CD4-positive, CD25-positive, alpha-beta regulatory T cell (primary cell): Measurements from ENCODE around the gene CHKB. TPM values are rescaled to one million over a fixed set of nuclear protein-coding genes. Genes with fewer than 3 reads are reported as not detected.

ENCODE experiments used
- ATAC-seq, 2 donors: fragments of 150-1000 bp; cut with Tn5 transposase; one replicate each; pipeline ENCODE4 v1.10.0; 2021; ENCODE audit warnings: low read depth in 2 of 2, moderate number of reproducible peaks in 2 of 2, moderate library complexity in 1 of 2
- DNase-seq, 3 donors: peaks; one replicate each; pipeline versions ENCODE4 v3.0.0 to v3.0.0-alpha.2; 2012 to 2022; ENCODE audit warnings: mixed read lengths in 1 of 3
- H3K27ac ChIP-seq: one replicate; pipeline ENCODE4 v1.7.0; 2013; ENCODE audit warnings: mild to moderate bottlenecking, low read length; ENCODE audit not compliant: insufficient read depth, poor library complexity, severe bottlenecking
- H3K27me3 ChIP-seq: one replicate; pipeline ENCODE4 v1.7.0; 2013; ENCODE audit warnings: low read length; ENCODE audit not compliant: control insufficient read depth, insufficient read depth
- H3K36me3 ChIP-seq: one replicate; pipeline ENCODE4 v1.7.0; 2013; ENCODE audit warnings: mild to moderate bottlenecking, low read length, moderate library complexity; ENCODE audit not compliant: control insufficient read depth, insufficient read depth
- H3K4me1 ChIP-seq: 2 replicates; pipeline ENCODE4 v1.7.0; 2013; ENCODE audit warnings: mild to moderate bottlenecking, low read length; ENCODE audit not compliant: insufficient read depth, control insufficient read depth, poor library complexity, severe bottlenecking
- H3K4me3 ChIP-seq: one replicate; pipeline ENCODE4 v1.7.0; 2013; ENCODE audit warnings: low read depth, mild to moderate bottlenecking, low read length, moderate library complexity
- H3K9me3 ChIP-seq, 2 experiments: 1 replicate in 1 of 2; 2 replicates in 1 of 2; pipeline ENCODE4 v1.7.0; 2013; ENCODE audit warnings: low read length in 2 of 2, mild to moderate bottlenecking in 1 of 2, moderate library complexity in 1 of 2; ENCODE audit not compliant: control insufficient read depth in 2 of 2
- H3K27ac Mint-ChIP-seq, 3 donors: one replicate each; pipeline ENCODE4 v1.8.0; 2020 to 2022; ENCODE audit warnings: mild to moderate bottlenecking in 3 of 3, mixed read lengths in 3 of 3, moderate library complexity in 2 of 3
- H3K27me3 Mint-ChIP-seq: one replicate; pipeline ENCODE4 v1.8.0; 2022; ENCODE audit warnings: mild to moderate bottlenecking, mixed read lengths
- H3K36me3 Mint-ChIP-seq: one replicate; pipeline ENCODE4 v1.8.0; 2020; ENCODE audit warnings: mixed read lengths
- H3K4me1 Mint-ChIP-seq, 4 donors: one replicate each; pipeline ENCODE4 v1.8.0; 2020 to 2022; ENCODE audit warnings: mixed read lengths in 4 of 4, mild to moderate bottlenecking in 1 of 4
- H3K4me3 Mint-ChIP-seq, 4 donors: one replicate each; pipeline ENCODE4 v1.8.0; 2020 to 2022; ENCODE audit warnings: mild to moderate bottlenecking in 4 of 4, mixed read lengths in 4 of 4, moderate library complexity in 3 of 4
- H3K9me3 Mint-ChIP-seq, 7 donors: one replicate each; pipeline ENCODE4 v1.8.0; 2020 to 2022; ENCODE audit warnings: mixed read lengths in 7 of 7, mild to moderate bottlenecking in 3 of 7, moderate library complexity in 2 of 7
- polyA plus RNA-seq, 4 donors: library from polyadenylated mRNA; unstranded; fragments of 300-500 nt; fragmentation: Illumina TruSeq; gene quantifications; one replicate each; pipeline ENCODE4 v1.2.3, GENCODE V29; 2021
- total RNA-seq: library from RNA; stranded (reverse); gene quantifications from one replicate; pipeline ENCODE4 v1.2.3, GENCODE V29; 2022

The CHKB gene
- total and polyA plus RNA-seq, 5 donors from 2014 or later = 39.8 to 162 (median 45.4) TPM

GRCh38 chr22:50572965-50573364, 9.7 kb downstream of the CHKB start:
- H3K27ac ChIP-seq = no peak overlapping the region
- Mint-ChIP-seq H3K36me3 (peaks cover 27% of the 10 kb centered on the region), H3K4me1 (peaks cover 0 to 6% (median under 1%) of the 10 kb centered on the region in 4 donors), H3K27ac (no peak overlapping the region), H3K9me3 (no peaks in the 10 kb centered on the region), H3K4me3 (no peak overlapping the region), H3K27me3 (no peaks in the 10 kb centered on the region)
- H3K36me3 ChIP-seq = peaks cover 39% of the 10 kb centered on the region
- DNase-seq (no peak), ATAC-seq (no peak)
- no peaks in the 10 kb centered on the region for H3K27me3 ChIP-seq
- H3K4me1 ChIP-seq = peaks cover 6% of the 10 kb centered on the region
- no peaks in the 10 kb centered on the region for H3K9me3 ChIP-seq
- H3K4me3 ChIP-seq = no peak overlapping the region

DNA sequence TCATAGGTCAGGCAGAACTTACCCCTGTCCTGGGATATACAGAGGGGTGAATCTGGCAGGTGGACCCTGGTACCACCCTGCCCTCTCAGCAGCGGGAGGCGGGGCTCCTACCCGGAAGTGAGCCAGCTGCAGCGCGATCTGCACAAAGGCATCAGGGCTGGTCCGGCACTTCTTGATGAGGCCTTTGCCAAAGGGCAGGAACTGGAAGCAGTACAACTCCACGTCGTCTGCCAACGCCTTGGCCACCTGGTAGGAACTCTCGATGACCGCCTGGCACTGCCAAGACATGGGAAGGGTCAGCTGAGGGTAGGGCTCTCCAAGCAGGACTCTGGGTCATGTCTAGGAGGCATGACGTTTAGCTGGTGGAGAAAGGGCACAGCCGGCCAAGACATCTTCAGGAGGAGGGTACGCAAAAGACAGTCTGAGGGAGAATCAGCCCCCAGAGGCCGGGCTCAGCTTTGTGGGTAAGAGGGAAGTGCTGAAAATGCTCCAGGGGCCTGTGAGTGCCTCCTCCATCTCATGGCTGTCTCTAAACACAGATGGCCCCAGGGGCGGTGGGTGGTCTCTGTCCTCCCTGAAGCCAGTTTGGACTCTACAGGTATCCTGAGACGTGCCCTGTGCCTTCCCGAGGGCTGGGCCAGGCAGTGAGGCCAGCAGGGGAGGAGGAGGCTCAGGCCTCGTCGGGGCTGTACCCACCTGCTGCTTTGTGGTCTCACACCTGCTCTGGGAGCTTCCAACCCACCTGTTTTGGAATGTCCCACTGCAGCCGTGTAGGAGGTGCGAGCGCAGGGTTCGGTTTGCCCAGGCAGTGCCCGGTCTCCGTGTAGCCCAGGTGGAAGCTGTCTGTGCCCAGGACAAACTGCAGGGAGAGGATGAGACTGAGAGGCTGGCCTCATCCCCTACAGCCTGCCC, 11.1 kb downstream of the CHKB start:
- H3K4me3 ChIP-seq = no peak overlapping the region
- DNase-seq (no peak), ATAC-seq (no peak)
- no peak overlapping the region for H3K27ac ChIP-seq
- H3K9me3 Mint-ChIP-seq = no peaks in the 10 kb centered on the region
- peaks cover 4% of the 10 kb centered on the region for H3K27me3 Mint-ChIP-seq
- no peaks in the 10 kb centered on the region for H3K9me3 ChIP-seq
- H3K4me1 ChIP-seq = no peaks in the 10 kb centered on the region
- H3K36me3 Mint-ChIP-seq = peaks cover 30% of the 10 kb centered on the region
- no peaks in the 10 kb centered on the region for H3K27me3 ChIP-seq
- no peak overlapping the region for H3K27ac Mint-ChIP-seq
- H3K36me3 ChIP-seq = peaks cover 39% of the 10 kb centered on the region
- no peak overlapping the region for H3K4me3 Mint-ChIP-seq
- H3K4me1 Mint-ChIP-seq = peaks cover 0 to 2% (median 0%) of the 10 kb centered on the region in 4 donors

DNA sequence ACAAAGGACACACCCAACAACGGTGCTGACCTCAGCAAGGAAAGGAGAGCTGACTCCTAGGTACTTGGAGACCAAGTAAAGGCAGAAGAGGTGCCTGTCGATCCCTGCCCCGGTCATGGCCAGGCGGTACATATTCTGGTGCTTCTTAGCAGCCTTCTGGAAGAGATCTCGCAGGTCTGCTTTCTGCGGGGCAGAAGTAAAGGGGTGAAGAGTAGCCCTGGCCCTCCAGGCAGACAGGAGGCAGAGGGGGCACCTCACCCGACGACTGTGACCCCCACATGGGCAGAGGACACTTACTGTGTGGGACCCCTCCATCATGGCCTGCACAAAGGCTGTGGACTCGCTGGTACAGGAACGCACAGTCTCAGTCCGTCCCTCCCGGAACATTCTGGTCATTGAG, 11.8 kb downstream of the CHKB start:
- Histone ChIP-seq H3K4me3 (no peak overlapping the region), H3K27me3 (no peaks in the 10 kb centered on the region), H3K4me1 (no peaks in the 10 kb centered on the region), H3K27ac (no peak overlapping the region), H3K36me3 (peaks cover 39% of the 10 kb centered on the region), H3K9me3 (no peaks in the 10 kb centered on the region)
- no peak for DNase-seq
- Mint-ChIP-seq H3K9me3 (no peaks in the 10 kb centered on the region), H3K27ac (no peak overlapping the region), H3K4me3 (no peak overlapping the region), H3K27me3 (peaks cover 4% of the 10 kb centered on the region), H3K36me3 (peaks cover 27% of the 10 kb centered on the region), H3K4me1 (no peaks in the 10 kb centered on the region)
- no peak for ATAC-seq

DNA sequence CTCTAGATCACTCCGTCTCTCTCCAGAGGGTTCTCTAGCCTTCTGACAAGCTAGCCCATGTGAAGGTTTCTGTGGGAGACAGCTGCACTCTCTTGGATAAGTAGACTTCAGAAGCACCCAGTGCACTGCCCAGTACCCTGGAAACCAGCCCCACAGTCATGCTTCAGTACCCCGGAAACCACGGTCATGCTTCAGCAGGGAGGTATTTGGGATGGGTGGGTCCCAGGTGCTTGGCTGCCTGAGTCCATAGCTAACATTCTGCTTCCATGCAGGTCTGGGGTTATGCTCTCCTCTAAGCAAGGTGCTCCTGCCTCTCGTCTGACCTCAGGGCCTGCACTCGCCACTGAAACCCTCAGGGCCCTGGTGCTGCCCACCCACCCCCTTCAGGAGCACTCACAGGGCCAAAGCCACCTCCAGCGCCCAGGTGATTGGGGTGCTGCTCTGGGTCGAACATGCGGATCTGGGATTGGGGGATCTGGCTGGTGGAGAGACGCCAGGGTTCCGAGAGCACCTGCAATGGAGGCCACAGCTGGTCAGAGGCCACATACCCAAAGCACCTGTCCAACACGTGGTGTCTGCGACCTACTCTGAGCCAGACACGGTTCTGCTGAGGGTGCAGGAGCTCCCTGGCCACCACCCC, 12.6 kb downstream of the CHKB start:
- Histone ChIP-seq H3K9me3 (no peaks in the 10 kb centered on the region), H3K4me3 (no peak overlapping the region), H3K27ac (no peak overlapping the region), H3K36me3 (peaks cover 39% of the 10 kb centered on the region), H3K4me1 (no peaks in the 10 kb centered on the region), H3K27me3 (no peaks in the 10 kb centered on the region)
- DNase-seq (no peak), ATAC-seq (no peak)
- Mint-ChIP-seq H3K4me1 (no peaks in the 10 kb centered on the region), H3K4me3 (no peak overlapping the region), H3K9me3 (no peaks in the 10 kb centered on the region), H3K36me3 (peaks cover 25% of the 10 kb centered on the region), H3K27ac (no peak overlapping the region), H3K27me3 (peaks cover 4% of the 10 kb centered on the region)

GRCh38 chr22:50569041-50569459, 13.6 kb downstream of the CHKB start:
- no peak overlapping the region for H3K4me3 Mint-ChIP-seq
- Histone ChIP-seq H3K27ac (no peak overlapping the region), H3K36me3 (peaks cover 36% of the 10 kb centered on the region), H3K4me1 (no peaks in the 10 kb centered on the region), H3K27me3 (no peaks in the 10 kb centered on the region), H3K4me3 (no peak overlapping the region), H3K9me3 (no peaks in the 10 kb centered on the region)
- ATAC-seq (no peak), DNase-seq (no peak)
- peaks cover 25% of the 10 kb centered on the region for H3K36me3 Mint-ChIP-seq
- H3K4me1 Mint-ChIP-seq = peaks cover 0 to 2% (median 0%) of the 10 kb centered on the region in 4 donors
- H3K9me3 Mint-ChIP-seq = no peaks in the 10 kb centered on the region
- peaks cover 4% of the 10 kb centered on the region for H3K27me3 Mint-ChIP-seq
- no peak overlapping the region for H3K27ac Mint-ChIP-seq

DNA sequence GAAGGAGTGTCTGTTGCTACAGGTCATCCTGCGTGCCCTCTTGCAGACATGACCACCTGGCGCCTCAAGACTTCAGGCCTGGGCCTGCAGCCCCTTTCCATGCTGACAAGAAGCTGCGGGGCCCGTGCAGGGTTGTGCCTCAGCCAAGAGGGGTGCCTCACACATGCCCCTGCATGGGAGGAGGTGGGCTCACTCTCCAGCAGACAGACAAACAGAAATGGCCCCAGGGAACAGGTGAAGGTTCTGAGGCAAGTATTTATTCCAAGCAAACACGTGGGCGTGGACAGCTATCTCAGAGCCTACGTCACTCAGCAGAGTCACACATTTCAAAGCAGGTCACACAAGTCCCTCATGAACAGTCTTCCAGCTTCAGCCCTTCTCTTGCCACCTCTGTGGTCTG, 14.0 kb downstream of the CHKB start:
- Histone ChIP-seq H3K27ac (no peak overlapping the region), H3K27me3 (no peaks in the 10 kb centered on the region), H3K9me3 (no peaks in the 10 kb centered on the region), H3K4me1 (peaks cover 2% of the 10 kb centered on the region), H3K4me3 (no peak overlapping the region), H3K36me3 (peaks cover 35% of the 10 kb centered on the region)
- Mint-ChIP-seq H3K36me3 (peaks cover 25% of the 10 kb centered on the region), H3K4me1 (peaks cover 0 to 5% (median 2%) of the 10 kb centered on the region in 4 donors), H3K27ac (no peak overlapping the region), H3K4me3 (no peak overlapping the region), H3K9me3 (no peaks in the 10 kb centered on the region), H3K27me3 (peaks cover 4% of the 10 kb centered on the region)
- no peak for DNase-seq
- ATAC-seq = no peak

- no peak for DNase-seq
- peaks cover 6% of the 10 kb centered on the region for H3K27me3 Mint-ChIP-seq
- H3K27ac Mint-ChIP-seq = no peak overlapping the region
Observed at GRCh38 chr22:50567721-50568252, 14.9 kb downstream of the CHKB start.

More at GRCh38 chr22:50567721-50568252, 14.9 kb downstream of the CHKB start:
- H3K4me3 Mint-ChIP-seq = no peak overlapping the region
- no peak overlapping the region for H3K4me3 ChIP-seq
- H3K36me3 ChIP-seq = peaks cover 35% of the 10 kb centered on the region
- H3K9me3 ChIP-seq = no peaks in the 10 kb centered on the region
- H3K9me3 Mint-ChIP-seq = no peaks in the 10 kb centered on the region
- peaks cover 0 to 13% (median 8%) of the 10 kb centered on the region in 4 donors for H3K4me1 Mint-ChIP-seq
- no peak for ATAC-seq
- no peaks in the 10 kb centered on the region for H3K27me3 ChIP-seq
- H3K4me1 ChIP-seq = peaks cover 10% of the 10 kb centered on the region
- H3K27ac ChIP-seq = no peak overlapping the region
- peaks cover 25% of the 10 kb centered on the region for H3K36me3 Mint-ChIP-seq
